ENCODE results near the gene CCDC141.

The CCDC141 gene

GRCh38 chr2:178915423-178916173, 134.3 kb downstream of the CCDC141 start:
- Histone ChIP-seq H4K20me1 (no peaks in the 10 kb centered on the region), H3K4me2 (no peak overlapping the region), H3K27me3 (no peaks in the 10 kb centered on the region), H3K27ac (no peak overlapping the region), H3K4me1 (no peaks in the 10 kb centered on the region; the same call in 1 of the 2 replicates), H3K9me3 (no peaks in the 10 kb centered on the region), H3K36me3 (no peaks in the 10 kb centered on the region), H3K4me3 (no peak overlapping the region), H3K9ac (no peak overlapping the region)
- no peak for TF ChIP-seq Cebpa-rat (IDR thresholded peaks at IDR 0.05)

DNA sequence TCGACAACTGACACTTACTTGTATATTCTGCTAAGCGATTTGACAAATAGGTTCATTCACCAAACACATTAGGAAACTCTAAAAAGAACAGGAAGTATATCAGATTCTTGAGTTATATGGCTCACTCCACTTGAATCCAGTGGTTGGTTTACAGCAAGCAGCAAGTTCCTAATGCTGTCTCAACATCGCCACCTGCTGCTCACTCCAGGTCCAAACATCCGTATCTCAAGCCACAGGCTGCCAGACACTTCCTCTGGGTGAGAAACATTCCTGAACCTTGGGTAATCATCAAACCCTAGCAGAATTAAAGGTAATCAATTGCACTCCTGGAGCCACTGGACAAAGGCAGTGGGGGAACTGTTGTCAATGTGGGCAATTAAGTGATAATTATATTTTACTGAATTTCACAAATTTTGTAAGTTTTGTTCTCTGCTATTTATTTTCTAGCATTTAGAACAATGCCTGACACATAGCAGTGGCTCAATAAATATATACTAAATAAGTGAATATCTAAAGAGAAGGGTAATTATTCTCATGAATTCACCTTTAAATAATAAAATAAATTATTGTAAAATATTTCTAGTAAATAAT, 135.6 kb downstream of the CCDC141 start:
- Histone ChIP-seq H3K9ac (no peak overlapping the region), H4K20me1 (no peaks in the 10 kb centered on the region), H3K4me2 (no peak overlapping the region), H3K27ac (no peak overlapping the region), H3K9me3 (no peaks in the 10 kb centered on the region), H3K36me3 (no peaks in the 10 kb centered on the region), H3K27me3 (no peaks in the 10 kb centered on the region), H3K4me1 (no peaks in the 10 kb centered on the region; the same call in 1 of the 2 replicates), H3K4me3 (no peak overlapping the region)
- TF ChIP-seq Cebpa-rat (IDR thresholded peaks at IDR 0.05): no peak

GRCh38 chr2:178913049-178913441, 136.9 kb downstream of the CCDC141 start:
- no peak overlapping the region for H3K4me2 ChIP-seq
- no peak overlapping the region for H3K9ac ChIP-seq
- TF ChIP-seq Cebpa-rat (IDR thresholded peaks at IDR 0.05): no peak
- no peaks in the 10 kb centered on the region for H4K20me1 ChIP-seq
- no peaks in the 10 kb centered on the region for H3K27me3 ChIP-seq
- no peaks in the 10 kb centered on the region; the same call in 1 of the 2 replicates for H3K4me1 ChIP-seq
- no peak overlapping the region for H3K27ac ChIP-seq
- H3K9me3 ChIP-seq: no peaks in the 10 kb centered on the region
- H3K4me3 ChIP-seq: no peak overlapping the region
- no peaks in the 10 kb centered on the region for H3K36me3 ChIP-seq

DNA sequence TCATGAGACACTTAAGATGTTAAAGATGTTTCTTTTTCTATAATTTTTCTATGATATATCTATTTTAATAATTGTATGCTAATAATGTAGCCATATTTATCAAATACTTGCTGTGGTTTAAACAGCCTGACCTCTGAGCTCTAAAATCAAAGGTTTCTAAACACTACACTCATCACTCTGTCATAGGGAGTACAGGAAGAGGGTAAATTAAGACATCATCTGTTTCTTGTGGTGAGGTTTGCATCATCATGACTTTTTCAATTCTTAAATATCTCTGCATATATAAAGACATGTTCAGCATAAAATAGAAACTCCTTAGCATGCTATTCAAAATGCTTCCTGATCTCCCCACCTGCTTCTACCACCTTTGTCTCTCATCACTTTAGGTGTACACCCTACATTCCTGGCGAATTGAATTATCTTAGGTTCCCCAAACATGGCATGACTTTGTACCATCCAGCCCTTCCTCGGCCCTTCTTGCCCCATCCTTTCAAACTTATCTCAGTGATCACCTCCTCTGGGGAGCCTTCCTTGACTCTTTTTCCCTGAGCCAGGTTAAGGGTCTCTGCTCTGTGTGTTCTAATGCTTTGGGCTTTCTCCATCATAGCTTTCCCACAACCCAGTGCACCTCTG, 137.4 kb downstream of the CCDC141 start:
- no peaks in the 10 kb centered on the region for H3K9me3 ChIP-seq
- no peak overlapping the region for H3K27ac ChIP-seq
- H3K4me2 ChIP-seq: no peak overlapping the region
- H3K4me1 ChIP-seq: no peaks in the 10 kb centered on the region; the same call in 1 of the 2 replicates
- H4K20me1 ChIP-seq: no peaks in the 10 kb centered on the region
- TF ChIP-seq Cebpa-rat (IDR thresholded peaks at IDR 0.05): no peak
- no peaks in the 10 kb centered on the region for H3K27me3 ChIP-seq
- no peaks in the 10 kb centered on the region for H3K36me3 ChIP-seq
- H3K4me3 ChIP-seq: no peak overlapping the region
- no peak overlapping the region for H3K9ac ChIP-seq

DNA sequence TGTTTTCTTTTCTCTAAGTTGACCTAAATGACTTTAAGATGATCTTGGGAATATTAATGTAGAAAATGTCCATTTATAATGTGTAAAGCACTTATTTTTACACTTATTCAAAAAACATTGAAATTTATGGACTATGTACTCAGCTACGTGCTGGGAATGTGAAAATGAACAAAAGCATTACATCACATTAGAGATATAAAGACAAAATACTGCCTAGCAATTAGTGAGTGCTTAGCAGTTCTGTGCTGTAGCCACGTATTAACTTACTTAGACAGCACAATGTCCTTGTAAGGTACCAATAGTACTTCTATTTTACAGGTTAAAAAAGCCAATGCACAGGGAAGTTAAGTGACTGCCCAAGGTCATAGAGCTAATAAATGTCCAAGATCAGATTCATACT, 138.9 kb downstream of the CCDC141 start:
- Histone ChIP-seq H3K4me1 (no peaks in the 10 kb centered on the region; the same call in 1 of the 2 replicates), H3K36me3 (no peaks in the 10 kb centered on the region), H3K9ac (no peak overlapping the region), H3K27me3 (no peaks in the 10 kb centered on the region), H3K4me2 (no peak overlapping the region), H3K4me3 (no peak overlapping the region), H4K20me1 (no peaks in the 10 kb centered on the region), H3K27ac (no peak overlapping the region), H3K9me3 (no peaks in the 10 kb centered on the region)
- TF ChIP-seq Cebpa-rat (IDR thresholded peaks at IDR 0.05): no peak

DNA sequence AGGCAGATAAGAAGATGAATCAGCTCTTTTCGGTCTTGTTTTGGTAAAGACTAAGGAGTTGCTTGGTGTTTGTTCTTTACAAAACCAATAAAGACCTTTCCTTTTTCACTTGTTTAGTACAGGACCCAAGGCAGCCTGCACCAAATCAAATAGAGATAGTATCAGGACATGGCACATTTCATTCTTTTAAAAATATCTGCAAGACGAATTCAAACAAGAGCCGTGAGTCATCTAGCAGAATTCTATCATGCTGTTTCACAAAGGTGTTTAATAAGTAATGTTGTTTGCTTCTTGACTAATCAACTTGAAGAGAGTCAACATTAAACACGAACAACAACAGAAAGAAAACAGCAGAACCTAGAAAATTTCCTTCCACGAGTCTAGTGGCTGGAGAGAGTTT, 139.9 kb downstream of the CCDC141 start:
- Histone ChIP-seq H3K36me3 (no peaks in the 10 kb centered on the region), H3K4me1 (no peaks in the 10 kb centered on the region; the same call in 1 of the 2 replicates), H3K4me3 (no peak overlapping the region), H3K27ac (no peak overlapping the region), H3K9me3 (no peaks in the 10 kb centered on the region), H3K9ac (no peak overlapping the region), H3K27me3 (no peaks in the 10 kb centered on the region), H3K4me2 (no peak overlapping the region), H4K20me1 (no peaks in the 10 kb centered on the region)
- TF ChIP-seq Cebpa-rat (IDR thresholded peaks at IDR 0.05): no peak

DNA sequence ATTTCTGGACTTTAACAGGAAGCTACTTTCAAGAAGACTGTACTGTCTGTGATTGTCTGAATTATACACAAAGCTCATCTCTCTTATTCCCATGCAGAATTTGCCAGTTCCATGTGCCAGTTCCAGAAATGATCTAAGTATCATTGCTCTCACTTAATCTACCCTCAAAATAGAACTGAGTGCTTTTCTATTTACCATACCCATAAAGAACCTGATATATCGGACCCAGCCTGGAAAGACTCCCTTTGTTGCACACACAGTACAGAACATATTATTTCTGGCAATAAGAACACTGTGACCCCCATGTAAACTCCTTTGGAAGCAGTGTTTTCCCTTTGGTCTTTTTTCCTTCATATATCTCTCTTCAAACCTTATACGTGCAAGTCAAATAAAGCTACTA, 140.4 kb downstream of the CCDC141 start:
- Histone ChIP-seq H3K9me3 (no peaks in the 10 kb centered on the region), H3K9ac (no peak overlapping the region), H3K4me1 (no peaks in the 10 kb centered on the region; the same call in 1 of the 2 replicates), H3K4me2 (no peak overlapping the region), H3K27me3 (no peaks in the 10 kb centered on the region), H3K36me3 (no peaks in the 10 kb centered on the region), H3K4me3 (no peak overlapping the region), H4K20me1 (no peaks in the 10 kb centered on the region), H3K27ac (no peak overlapping the region)
- TF ChIP-seq Cebpa-rat (IDR thresholded peaks at IDR 0.05): no peak

GRCh38 chr2:178908810-178909209, 141.1 kb downstream of the CCDC141 start:
- H3K4me2 ChIP-seq: no peak overlapping the region
- no peak overlapping the region for H3K4me3 ChIP-seq
- H3K27me3 ChIP-seq: no peaks in the 10 kb centered on the region
- H3K4me1 ChIP-seq: no peaks in the 10 kb centered on the region; the same call in 1 of the 2 replicates
- no peak overlapping the region for H3K9ac ChIP-seq
- no peaks in the 10 kb centered on the region for H3K36me3 ChIP-seq
- no peaks in the 10 kb centered on the region for H3K9me3 ChIP-seq
- H4K20me1 ChIP-seq: no peaks in the 10 kb centered on the region
- no peak for TF ChIP-seq Cebpa-rat (IDR thresholded peaks at IDR 0.05)
- no peak overlapping the region for H3K27ac ChIP-seq

DNA sequence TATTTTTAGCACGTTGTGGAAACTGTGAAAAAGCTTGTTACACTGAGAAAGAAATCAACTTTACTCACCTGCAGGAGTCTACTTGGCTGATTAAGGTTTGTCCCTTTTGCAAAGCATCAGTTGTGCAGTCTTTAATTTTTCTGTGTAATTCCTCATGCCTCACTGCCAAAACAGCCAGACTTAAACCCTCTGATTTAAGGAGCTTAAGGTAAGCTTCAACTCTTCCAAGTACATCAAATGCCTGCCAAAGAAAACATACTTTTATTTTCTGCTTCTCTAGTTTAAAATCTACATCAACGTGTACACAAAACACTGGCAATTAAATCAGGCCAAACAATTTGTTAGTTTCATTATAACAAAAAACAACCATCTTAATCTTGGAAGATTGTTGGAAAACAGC, 144.7 kb downstream of the CCDC141 start:
- Histone ChIP-seq H3K9ac (no peak overlapping the region), H3K4me1 (no peaks in the 10 kb centered on the region), H3K9me3 (no peaks in the 10 kb centered on the region), H3K27ac (no peak overlapping the region), H4K20me1 (no peaks in the 10 kb centered on the region), H3K4me3 (no peak overlapping the region), H3K27me3 (no peaks in the 10 kb centered on the region), H3K36me3 (no peaks in the 10 kb centered on the region), H3K4me2 (no peak overlapping the region)
- TF ChIP-seq Cebpa-rat (IDR thresholded peaks at IDR 0.05): no peak

DNA sequence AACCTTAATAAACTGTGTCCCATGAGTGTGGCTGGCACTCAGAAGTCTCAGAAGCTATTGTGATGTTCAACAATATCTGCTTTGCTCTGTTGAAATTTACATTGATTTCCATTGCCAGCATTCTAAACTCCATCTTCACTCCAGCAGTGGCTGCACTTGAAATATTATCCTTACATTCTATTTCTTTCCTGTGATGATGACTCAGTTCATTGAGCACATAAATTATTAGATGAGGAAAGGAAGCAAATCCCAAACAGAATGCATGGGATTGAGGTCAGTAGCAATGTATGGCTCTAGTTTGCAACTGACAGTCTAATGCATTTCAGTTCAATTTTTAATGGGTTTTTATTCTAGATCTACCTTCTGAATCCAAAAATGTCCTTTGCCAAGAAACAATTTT, 150.3 kb downstream of the CCDC141 start:
- Histone ChIP-seq H3K4me1 (no peaks in the 10 kb centered on the region), H3K27me3 (no peaks in the 10 kb centered on the region), H3K4me3 (no peak overlapping the region), H3K27ac (no peak overlapping the region), H3K9ac (no peak overlapping the region), H4K20me1 (no peaks in the 10 kb centered on the region), H3K4me2 (no peak overlapping the region), H3K36me3 (no peaks in the 10 kb centered on the region), H3K9me3 (no peaks in the 10 kb centered on the region)
- no peak for TF ChIP-seq Cebpa-rat (IDR thresholded peaks at IDR 0.05)

All from BLaER1 (cell line).